ENCODE measurements around the gene BPHL. TPM values are rescaled to one million over a fixed set of nuclear protein-coding genes. Genes with fewer than 3 reads are reported as not detected.
"Not testable (repeated sequence)": the region's sequence is repeated elsewhere in the genome, so short reads cannot be mapped to it uniquely, and the experiment has no call there.

BPHL gene
- total RNA-seq, 3 donors from 2014 or later: 3.5 to 6.1 (median 4.5) TPM

DNA sequence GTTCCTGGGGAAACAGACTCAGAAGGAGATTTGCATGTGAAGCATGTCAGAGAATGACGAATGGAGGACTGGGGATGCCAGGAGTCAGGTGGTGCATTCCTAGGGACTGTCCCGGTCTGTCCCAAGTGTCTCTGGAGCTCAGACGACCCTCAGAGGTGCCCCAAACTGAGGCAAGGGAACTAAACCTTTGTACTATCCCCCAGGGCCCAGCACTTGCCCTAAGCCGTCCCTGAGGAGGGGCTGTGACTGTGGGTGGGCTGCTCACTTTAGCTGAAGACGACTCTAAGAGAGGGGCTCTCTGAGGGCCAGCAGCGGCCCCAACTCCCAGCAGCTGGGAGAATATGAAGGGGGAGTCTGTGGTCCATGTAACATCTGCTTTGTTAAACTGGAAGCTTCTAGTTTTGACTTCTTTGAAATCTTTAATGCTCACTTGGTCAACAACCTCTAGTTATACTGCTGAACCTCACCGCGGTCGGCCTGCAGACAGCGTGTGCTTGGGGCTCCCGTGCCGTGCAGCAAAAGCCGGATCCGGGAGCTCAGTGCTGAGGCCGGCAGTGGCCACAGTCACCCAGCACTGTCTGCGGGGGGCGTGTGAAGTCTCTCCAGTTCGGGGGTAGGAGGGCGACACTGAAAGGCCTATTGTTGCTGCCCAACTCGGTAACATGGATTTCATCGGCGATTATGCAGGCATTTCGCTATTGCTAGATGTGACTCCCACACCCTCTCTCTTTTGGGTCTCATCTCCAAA lies 74.8 kb downstream of the BPHL start:
- H3K4me3 Mint-ChIP-seq: no peak overlapping the region
- no peaks in the 10 kb centered on the region for H3K36me3 Mint-ChIP-seq (ENCODE audit: insufficient read depth)
- ATAC-seq (no peak), DNase-seq (no peak)
- no peaks in the 10 kb centered on the region for H3K27me3 Mint-ChIP-seq (ENCODE audit: low read depth)
- no peaks in the 10 kb centered on the region for H3K9me3 Mint-ChIP-seq
- no peaks in the 10 kb centered on the region for H3K4me1 Mint-ChIP-seq (ENCODE audit: low read depth)

DNA sequence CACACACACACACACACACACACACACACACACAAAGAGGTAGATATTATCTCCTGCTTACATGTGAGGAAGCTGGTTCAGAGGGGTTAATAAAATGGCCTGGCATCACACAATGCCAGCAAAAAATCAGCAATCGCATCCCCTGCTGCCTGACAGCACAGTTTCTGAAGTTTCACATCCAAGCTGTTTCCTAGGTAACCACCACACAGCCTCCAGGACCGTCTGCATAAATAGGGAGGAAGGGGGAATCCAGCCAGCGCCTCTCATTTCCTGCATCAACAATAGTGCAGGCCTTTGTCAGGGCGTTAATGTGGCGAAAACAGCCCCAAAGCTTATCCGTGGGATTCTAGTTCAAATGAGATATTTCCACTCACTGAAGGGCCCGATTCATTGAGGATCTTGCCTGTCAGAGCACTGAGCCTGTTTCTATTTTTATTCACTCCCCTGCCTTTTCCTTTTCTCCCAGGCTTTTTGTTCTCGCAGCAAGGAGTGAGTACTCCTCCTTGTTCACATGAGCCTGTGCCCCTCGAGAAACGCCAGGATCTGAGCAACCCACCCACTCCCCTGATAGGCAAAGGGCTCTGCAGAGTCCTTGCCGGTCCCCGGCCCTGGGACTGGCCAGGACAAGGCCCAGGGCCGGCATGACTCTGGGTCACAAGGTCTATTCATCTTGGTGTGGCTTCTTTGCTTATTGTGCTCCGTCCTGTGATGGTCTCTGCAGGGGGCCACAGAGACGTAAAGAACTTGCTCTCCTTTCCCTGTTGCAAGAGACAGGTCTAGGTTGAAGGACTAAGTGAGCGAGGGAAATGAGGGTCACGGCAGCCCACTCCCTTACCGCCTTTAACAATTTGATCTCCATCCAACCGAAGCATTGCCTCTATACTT lies 76.3 kb downstream of the BPHL start:
- H3K9me3 Mint-ChIP-seq: no peaks in the 10 kb centered on the region
- ATAC-seq: peak in 1 of 2 donors; percentile 28
- no peak overlapping the region for H3K4me3 Mint-ChIP-seq
- peaks cover 4% of the 10 kb centered on the region for H3K27me3 Mint-ChIP-seq (ENCODE audit: low read depth)
- no peak for DNase-seq
- H3K4me1 Mint-ChIP-seq (ENCODE audit: low read depth): no peaks in the 10 kb centered on the region
- H3K36me3 Mint-ChIP-seq (ENCODE audit: insufficient read depth): no peaks in the 10 kb centered on the region

- H3K36me3 Mint-ChIP-seq (ENCODE audit: insufficient read depth): no peaks in the 10 kb centered on the region
- no peaks in the 10 kb centered on the region for H3K9me3 Mint-ChIP-seq
- peaks cover 4% of the 10 kb centered on the region for H3K27me3 Mint-ChIP-seq (ENCODE audit: low read depth)
- no peak for ATAC-seq
- no peaks in the 10 kb centered on the region for H3K4me1 Mint-ChIP-seq (ENCODE audit: low read depth)
- no peak overlapping the region for H3K4me3 Mint-ChIP-seq
- no peak for DNase-seq
Measured at GRCh38 chr6:3195420-3195694, 76.8 kb downstream of the BPHL start.

DNA sequence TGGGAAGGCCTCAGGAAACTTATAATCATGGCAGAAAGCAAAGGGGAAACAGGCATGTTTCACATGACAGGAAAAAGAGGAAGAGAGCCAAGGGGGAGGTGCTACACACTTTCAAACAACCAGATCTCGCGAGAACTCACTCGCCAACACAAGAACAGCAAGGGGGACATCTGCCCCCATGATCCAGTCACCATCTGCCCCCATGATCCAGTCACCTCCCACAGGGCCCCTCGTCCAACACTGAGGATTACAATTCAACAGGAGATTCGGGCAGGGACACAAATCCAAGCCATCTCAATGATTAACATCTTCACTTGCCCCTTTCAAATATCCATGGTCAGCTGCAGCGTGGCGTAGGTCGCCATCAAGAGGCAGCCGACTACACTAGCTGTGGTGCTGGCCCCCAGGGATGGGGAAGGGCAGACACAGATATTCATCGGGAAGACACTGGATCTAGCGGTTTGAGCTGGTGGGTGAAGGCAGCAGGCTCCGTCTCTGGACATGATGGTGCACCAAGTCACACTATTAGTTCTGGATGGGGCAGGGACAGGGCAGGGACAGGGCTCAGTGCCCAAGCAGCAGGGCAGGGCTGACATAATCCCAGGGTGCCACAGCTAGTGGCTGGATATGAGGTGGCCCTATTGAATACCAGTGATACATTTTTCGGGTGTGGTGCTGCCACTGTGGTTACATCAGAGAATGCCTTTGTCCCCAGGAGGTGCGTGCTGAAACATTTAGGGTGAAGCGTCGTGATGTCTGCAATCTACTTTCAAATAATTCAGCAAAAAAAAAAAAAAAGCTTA lies 77.4 kb downstream of the BPHL start:
- Mint-ChIP-seq H3K9me3 (no peaks in the 10 kb centered on the region), H3K36me3 (ENCODE audit: insufficient read depth) (no peaks in the 10 kb centered on the region), H3K4me1 (ENCODE audit: low read depth) (no peaks in the 10 kb centered on the region), H3K27me3 (ENCODE audit: low read depth) (peaks cover 4% of the 10 kb centered on the region), H3K4me3 (no peak overlapping the region)
- no peak for DNase-seq
- no peak for ATAC-seq

DNA sequence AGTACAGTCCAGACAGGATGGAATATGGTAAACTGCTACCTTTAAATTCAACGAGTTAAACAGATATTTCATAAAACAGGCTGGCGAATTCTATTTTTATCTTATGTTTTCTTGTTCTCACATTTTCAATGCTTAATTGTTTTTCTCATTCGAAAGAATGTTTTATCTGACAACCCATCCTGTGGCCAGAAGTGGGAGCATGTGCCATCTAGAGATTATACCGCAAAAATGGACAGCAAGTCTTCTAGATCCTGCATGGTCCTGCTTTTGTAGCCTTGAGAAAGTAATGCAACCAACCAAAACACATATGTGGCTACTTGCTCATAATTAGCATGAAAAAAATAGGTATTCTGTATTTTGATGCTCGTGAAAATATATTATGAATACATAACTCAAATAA lies 78.3 kb downstream of the BPHL start:
- no peaks in the 10 kb centered on the region for H3K9me3 Mint-ChIP-seq
- no peak for ATAC-seq
- no peaks in the 10 kb centered on the region for H3K36me3 Mint-ChIP-seq (ENCODE audit: insufficient read depth)

DNA sequence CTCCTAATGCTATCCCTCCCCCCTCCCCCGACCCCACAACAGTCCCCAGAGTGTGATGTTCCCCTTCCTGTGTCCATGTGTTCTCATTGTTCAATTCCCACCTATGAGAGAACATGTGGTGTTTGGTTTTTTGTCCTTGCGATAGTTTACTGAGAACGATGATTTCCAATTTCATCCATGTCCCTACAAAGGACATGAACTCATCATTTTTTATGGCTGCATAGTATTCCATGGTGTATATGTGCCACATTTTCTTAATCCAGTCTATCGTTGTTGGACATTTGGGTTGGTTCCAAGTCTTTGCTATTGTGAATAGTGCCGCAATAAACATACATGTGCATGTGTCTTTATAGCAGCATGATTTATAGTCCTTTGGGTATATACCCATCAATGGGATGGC lies 79.2 kb downstream of the BPHL start:
- not testable (repeated sequence) for DNase-seq; H3K36me3 Mint-ChIP-seq (ENCODE audit: insufficient read depth); H3K27me3 Mint-ChIP-seq (ENCODE audit: low read depth); H3K9me3 Mint-ChIP-seq; ATAC-seq; H3K4me3 Mint-ChIP-seq; H3K4me1 Mint-ChIP-seq (ENCODE audit: low read depth)

More for the DNA sequence above, 78.3 kb downstream of the BPHL start:
- no peak for DNase-seq
- Mint-ChIP-seq H3K4me1 (ENCODE audit: low read depth) (no peaks in the 10 kb centered on the region), H3K27me3 (ENCODE audit: low read depth) (peaks cover 4% of the 10 kb centered on the region), H3K4me3 (no peak overlapping the region)

- DNase-seq: no peak
- no peak overlapping the region for H3K4me3 Mint-ChIP-seq
- peaks cover 10% of the 10 kb centered on the region for H3K27me3 Mint-ChIP-seq (ENCODE audit: low read depth)
- H3K4me1 Mint-ChIP-seq (ENCODE audit: low read depth): no peaks in the 10 kb centered on the region
- peaks cover 2% of the 10 kb centered on the region for H3K9me3 Mint-ChIP-seq
- no peak for ATAC-seq
- no peaks in the 10 kb centered on the region for H3K36me3 Mint-ChIP-seq (ENCODE audit: insufficient read depth)
Measured at GRCh38 chr6:3199382-3199781, 80.9 kb downstream of the BPHL start.

- DNase-seq: no peak
- Mint-ChIP-seq H3K4me3 (no peak overlapping the region), H3K4me1 (ENCODE audit: low read depth) (peaks cover 3% of the 10 kb centered on the region), H3K36me3 (ENCODE audit: insufficient read depth) (no peaks in the 10 kb centered on the region), H3K9me3 (peaks cover 7% of the 10 kb centered on the region), H3K27me3 (ENCODE audit: low read depth) (peaks cover 10% of the 10 kb centered on the region)
- no peak for ATAC-seq
Measured at GRCh38 chr6:3200682-3201081, 82.2 kb downstream of the BPHL start.

GRCh38 chr6:3201388-3201787 lies 82.9 kb downstream of the BPHL start:
- no peak for DNase-seq
- no peak for ATAC-seq
- H3K4me1 Mint-ChIP-seq (ENCODE audit: low read depth): peaks cover 6% of the 10 kb centered on the region
- peaks cover 7% of the 10 kb centered on the region for H3K9me3 Mint-ChIP-seq
- peaks cover 14% of the 10 kb centered on the region for H3K27me3 Mint-ChIP-seq (ENCODE audit: low read depth)
- no peak overlapping the region for H3K4me3 Mint-ChIP-seq
- H3K36me3 Mint-ChIP-seq (ENCODE audit: insufficient read depth): no peaks in the 10 kb centered on the region

Other genes with a start within 250 kb of the BPHL start
- gene SERPINB9, start 215.4 kb upstream of the BPHL start, total RNA-seq: 10 to 100 TPM; 41.0 to 48.0 (median 42.4) TPM
- 10 to 100 TPM; 14.9 to 15.9 (median 15.3) TPM for gene SERPINB6, start 147.1 kb upstream of the BPHL start, total RNA-seq
- gene NQO2, start 118.8 kb upstream of the BPHL start, total RNA-seq: 10 to 100 TPM; 35.5 to 41.8 (median 38.4) TPM
- 10 to 100 TPM; 16.5 to 17.4 (median 16.6) TPM for gene RIPK1, start 50.2 kb upstream of the BPHL start, total RNA-seq
- 1 to 10 TPM; 5.4 to 7.7 (median 7.1) TPM for gene TUBB2A, start 38.8 kb downstream of the BPHL start, total RNA-seq
- under 1 TPM; 0.42 to 0.73 (median 0.61) TPM for gene TUBB2B, start 108.9 kb downstream of the BPHL start, total RNA-seq
- gene PSMG4, start 140.2 kb downstream of the BPHL start, total RNA-seq: 10 to 100 TPM; 26.0 to 31.6 (median 27.8) TPM

All from activated T-cell treated with anti-CD3 and anti-CD28 coated beads, Interleukin-2, amount 50 U/mL, for 4 hours (primary cell).